ENCODE measurements around the gene ASTL. TPM values are rescaled to one million over a fixed set of nuclear protein-coding genes. Genes with fewer than 3 reads are reported as not detected.

Gene ASTL
- total RNA-seq, 1 donor from 2014 or later = not detected

DNA sequence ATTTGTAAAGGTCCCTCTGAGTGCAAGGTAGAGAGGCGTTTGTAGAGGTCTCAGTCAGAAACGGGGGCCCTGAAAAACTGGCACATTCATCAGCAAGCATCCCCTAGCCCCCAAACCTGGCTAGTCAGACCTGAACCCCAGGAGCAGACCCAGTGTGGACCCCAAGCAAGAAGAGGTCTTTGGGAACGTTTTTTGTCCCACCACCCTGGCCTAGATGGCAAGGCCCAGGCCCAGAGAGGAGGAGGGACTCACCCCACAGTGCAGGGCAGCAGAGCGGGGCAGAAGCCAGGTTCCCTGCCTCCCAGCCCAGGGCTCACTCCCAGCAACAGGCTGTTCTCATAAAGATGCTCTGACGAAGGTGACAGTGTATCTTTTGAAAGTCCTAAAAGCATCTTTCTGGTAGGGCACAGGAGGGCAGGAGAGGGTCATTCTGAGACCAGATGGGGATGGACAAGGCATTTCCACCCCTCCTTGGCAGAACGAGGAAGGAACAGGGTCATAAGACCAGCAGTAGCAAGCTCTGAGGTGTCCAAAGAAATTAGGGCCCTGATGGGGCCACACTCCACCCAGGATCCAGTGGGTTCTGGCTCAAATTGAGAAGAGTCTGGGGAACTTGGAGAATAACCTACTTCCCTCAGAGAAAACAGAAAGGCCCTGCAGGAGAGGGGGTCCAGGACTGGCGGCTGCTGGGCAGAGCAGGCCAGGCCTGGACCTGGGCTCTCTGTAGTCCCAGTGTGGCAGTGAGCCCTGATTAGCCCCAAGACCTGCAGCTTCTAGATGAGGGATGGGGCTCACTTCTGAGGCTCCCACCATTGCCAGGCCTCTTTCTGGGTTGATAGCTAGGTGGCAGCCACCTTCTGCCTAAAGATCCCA is 40.1 kb downstream of the ASTL start:
- no peak overlapping the region for H3K4me3 Mint-ChIP-seq (ENCODE audit: unreplicated experiment)
- H3K36me3 Mint-ChIP-seq (ENCODE audit: unreplicated experiment) = no peaks in the 10 kb centered on the region
- no peaks in the 10 kb centered on the region for H3K9me3 Mint-ChIP-seq (ENCODE audit: unreplicated experiment)
- peaks cover 21% of the 10 kb centered on the region for H3K27me3 Mint-ChIP-seq (ENCODE audit: unreplicated experiment)
- H3K4me1 Mint-ChIP-seq (ENCODE audit: unreplicated experiment) = no peaks in the 10 kb centered on the region
- DNase-seq (ENCODE audit: extremely low spot score, unreplicated experiment) = peak; percentile 70
- TF ChIP-seq CTCF (IDR thresholded peaks at IDR 0.05) = no peak
- H3K27ac Mint-ChIP-seq (ENCODE audit: unreplicated experiment) = no peak overlapping the region

DNA sequence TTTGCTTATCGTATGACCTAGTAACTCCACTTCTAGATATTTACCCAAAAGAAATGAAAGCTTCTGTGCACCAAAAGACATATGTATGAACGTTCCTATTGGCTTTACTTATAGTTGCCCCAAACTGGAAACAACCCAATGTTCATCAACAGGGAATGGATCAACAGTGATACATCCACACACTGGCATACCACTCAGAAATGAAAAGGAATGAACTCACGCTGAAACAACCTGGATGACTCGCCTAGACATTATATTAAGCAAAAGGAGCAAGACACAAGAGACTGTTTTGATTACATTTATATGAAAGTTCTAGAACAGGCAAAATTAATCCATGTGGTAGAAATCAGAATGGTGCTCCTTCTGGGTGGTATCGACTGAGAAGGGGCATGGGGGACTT is 40.9 kb downstream of the ASTL start:
- TF ChIP-seq CTCF (IDR thresholded peaks at IDR 0.05) = no peak
- Mint-ChIP-seq H3K4me3 (ENCODE audit: unreplicated experiment) (no peak overlapping the region), H3K27ac (ENCODE audit: unreplicated experiment) (no peak overlapping the region), H3K4me1 (ENCODE audit: unreplicated experiment) (peaks cover 1% of the 10 kb centered on the region), H3K9me3 (ENCODE audit: unreplicated experiment) (no peaks in the 10 kb centered on the region), H3K36me3 (ENCODE audit: unreplicated experiment) (no peaks in the 10 kb centered on the region), H3K27me3 (ENCODE audit: unreplicated experiment) (peaks cover 21% of the 10 kb centered on the region)
- no peak for DNase-seq (ENCODE audit: extremely low spot score, unreplicated experiment)

DNA sequence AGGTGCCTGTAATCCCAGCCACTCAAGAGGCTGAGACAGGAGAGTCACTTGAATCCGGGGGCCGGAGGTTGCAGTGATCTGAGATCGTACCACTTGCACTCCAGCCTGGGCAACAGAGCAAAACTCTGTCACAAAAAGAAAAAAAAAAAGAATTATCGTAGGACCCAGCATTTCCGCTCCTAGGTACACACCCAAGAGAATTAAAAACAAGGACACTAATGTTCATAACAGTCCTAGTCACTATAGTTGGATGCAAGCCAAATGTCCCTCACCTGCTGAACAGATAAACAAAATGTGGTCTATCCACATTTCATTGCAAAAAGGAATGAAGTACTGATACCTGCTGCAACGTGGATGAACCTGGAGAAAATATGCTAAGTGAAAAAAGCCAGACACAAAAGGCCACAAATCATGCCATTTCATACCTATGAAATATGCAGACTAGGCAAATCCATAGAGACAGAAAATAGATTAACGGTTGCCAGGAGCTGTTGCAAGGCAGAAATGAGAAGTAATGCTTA is 43.1 kb downstream of the ASTL start:
- Mint-ChIP-seq H3K27me3 (ENCODE audit: unreplicated experiment) (peaks cover 21% of the 10 kb centered on the region), H3K27ac (ENCODE audit: unreplicated experiment) (no peak overlapping the region), H3K9me3 (ENCODE audit: unreplicated experiment) (no peaks in the 10 kb centered on the region), H3K4me1 (ENCODE audit: unreplicated experiment) (peaks cover 8% of the 10 kb centered on the region), H3K36me3 (ENCODE audit: unreplicated experiment) (no peaks in the 10 kb centered on the region), H3K4me3 (ENCODE audit: unreplicated experiment) (no peak overlapping the region)
- TF ChIP-seq CTCF (IDR thresholded peaks at IDR 0.05) = no peak
- peak; percentile 46 for DNase-seq (ENCODE audit: extremely low spot score, unreplicated experiment)

DNA sequence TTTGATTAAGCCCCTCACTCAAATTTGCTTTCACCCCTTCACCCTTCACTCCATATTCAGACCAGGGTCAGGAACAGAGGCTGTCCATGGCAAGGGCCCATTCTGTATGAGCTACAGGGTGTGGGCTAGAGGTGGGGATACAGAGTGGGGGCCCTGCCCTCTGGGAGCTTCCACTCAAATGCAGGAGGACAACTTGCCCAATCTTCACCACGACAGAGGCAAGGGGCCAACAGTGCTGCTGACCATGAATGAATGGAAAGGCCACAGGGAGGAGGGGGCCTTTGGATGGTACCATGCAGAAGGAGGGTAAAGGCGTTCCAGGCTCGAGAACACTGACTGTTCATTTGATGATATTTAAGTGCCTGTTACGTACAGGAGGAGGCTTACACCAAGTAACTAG is 44.8 kb downstream of the ASTL start:
- peaks cover 8% of the 10 kb centered on the region for H3K4me1 Mint-ChIP-seq (ENCODE audit: unreplicated experiment)
- TF ChIP-seq CTCF (IDR thresholded peaks at IDR 0.05) = no peak
- no peaks in the 10 kb centered on the region for H3K36me3 Mint-ChIP-seq (ENCODE audit: unreplicated experiment)
- H3K27me3 Mint-ChIP-seq (ENCODE audit: unreplicated experiment) = peaks cover 21% of the 10 kb centered on the region
- H3K4me3 Mint-ChIP-seq (ENCODE audit: unreplicated experiment) = no peak overlapping the region
- H3K27ac Mint-ChIP-seq (ENCODE audit: unreplicated experiment) = no peak overlapping the region
- no peaks in the 10 kb centered on the region for H3K9me3 Mint-ChIP-seq (ENCODE audit: unreplicated experiment)
- DNase-seq (ENCODE audit: extremely low spot score, unreplicated experiment) = peak; percentile 60

- H3K9me3 Mint-ChIP-seq (ENCODE audit: unreplicated experiment) = no peaks in the 10 kb centered on the region
- peaks cover 8% of the 10 kb centered on the region for H3K4me1 Mint-ChIP-seq (ENCODE audit: unreplicated experiment)
Measured at GRCh38 chr2:96092951-96093350, 45.4 kb downstream of the ASTL start.

More at GRCh38 chr2:96092951-96093350, 45.4 kb downstream of the ASTL start:
- Mint-ChIP-seq H3K4me3 (ENCODE audit: unreplicated experiment) (no peak overlapping the region), H3K27ac (ENCODE audit: unreplicated experiment) (no peak overlapping the region), H3K36me3 (ENCODE audit: unreplicated experiment) (no peaks in the 10 kb centered on the region), H3K27me3 (ENCODE audit: unreplicated experiment) (peaks cover 21% of the 10 kb centered on the region)
- peak; percentile 63 for DNase-seq (ENCODE audit: extremely low spot score, unreplicated experiment)
- TF ChIP-seq CTCF (IDR thresholded peaks at IDR 0.05) = no peak

Data from osteocyte (in vitro differentiated cells).